Measurements from ENCODE around the gene ARIH1.
A peak's percentile ranks its signal among the peaks of the same experiment; 100 is the strongest.

Gene ARIH1

GRCh38 chr15:72540606-72541237 lies 66.6 kb downstream of the ARIH1 start:
- DNase-seq (ENCODE audit: low read depth) = no peak

GRCh38 chr15:72541674-72542073 lies 67.5 kb downstream of the ARIH1 start:
- no peak for DNase-seq (ENCODE audit: low read depth)

- DNase-seq (ENCODE audit: low read depth) = no peak
Measured at GRCh38 chr15:72545156-72545555, 71.0 kb downstream of the ARIH1 start.

GRCh38 chr15:72554471-72555425 lies 80.6 kb downstream of the ARIH1 start:
- DNase-seq (ENCODE audit: low read depth) = no peak

- no peak for DNase-seq (ENCODE audit: low read depth)
Measured at GRCh38 chr15:72559781-72560180, 85.7 kb downstream of the ARIH1 start.

DNA sequence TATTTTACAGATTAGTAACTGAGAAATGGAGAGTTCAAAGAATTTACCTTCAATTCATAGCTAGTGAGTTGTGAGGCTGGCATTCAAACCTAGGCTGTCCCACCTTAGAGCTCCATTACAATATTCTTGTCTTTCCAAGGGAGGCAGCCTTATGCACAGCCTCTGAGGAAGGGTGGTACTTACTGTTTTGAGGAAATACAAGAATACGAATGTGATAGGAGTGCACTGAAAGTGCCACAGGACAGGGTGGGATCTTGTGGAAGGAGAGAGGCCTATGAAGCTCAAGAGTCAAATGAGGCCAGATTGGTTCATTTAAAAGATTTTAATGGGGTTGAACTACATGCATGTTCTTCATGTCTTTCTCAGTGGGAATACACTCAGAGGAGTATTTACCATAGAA lies 86.3 kb downstream of the ARIH1 start:
- no peak for DNase-seq (ENCODE audit: low read depth)

- DNase-seq (ENCODE audit: low read depth) = no peak
Measured at GRCh38 chr15:72562386-72562785, 88.3 kb downstream of the ARIH1 start.

DNA sequence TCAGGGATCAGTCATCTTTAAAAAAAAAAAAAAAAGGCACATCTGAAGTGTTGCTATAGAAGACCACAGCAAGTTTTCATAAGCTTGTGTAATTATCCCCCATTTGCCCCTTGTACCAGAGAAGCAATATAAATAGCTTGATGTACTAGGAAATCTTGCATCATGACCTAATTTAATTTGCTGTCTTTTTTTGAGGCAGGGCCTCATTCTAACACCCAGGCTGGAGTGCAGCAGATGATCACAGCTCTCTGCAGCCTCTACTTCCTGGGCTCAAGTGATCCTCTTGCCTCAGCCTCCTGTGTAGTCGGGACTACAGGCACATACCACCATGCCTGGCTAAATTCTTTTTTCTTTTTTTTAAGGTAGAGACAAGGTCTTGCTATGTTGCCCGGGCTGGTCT lies 88.7 kb downstream of the ARIH1 start:
- no peak for DNase-seq (ENCODE audit: low read depth)

DNA sequence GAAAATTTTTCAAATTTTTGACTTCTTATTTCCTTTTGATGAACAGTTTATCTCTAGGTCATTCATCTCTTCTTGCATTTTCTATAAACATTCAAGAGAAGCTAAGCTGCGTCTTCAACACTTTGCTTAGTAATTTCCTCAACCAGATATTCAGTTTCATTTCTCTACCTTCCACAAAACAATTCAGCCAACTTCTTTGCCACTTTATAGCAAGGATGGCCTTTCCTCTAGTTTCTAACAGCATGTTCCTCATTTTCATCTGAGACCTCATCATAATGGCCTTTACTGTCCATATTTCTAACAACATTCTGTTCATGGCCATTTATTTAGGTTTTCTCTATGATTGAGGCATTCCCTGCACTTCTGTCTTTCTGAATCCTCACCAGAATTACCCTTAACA lies 90.0 kb downstream of the ARIH1 start:
- no peak for DNase-seq (ENCODE audit: low read depth)

GRCh38 chr15:72566973-72567372 lies 92.8 kb downstream of the ARIH1 start:
- DNase-seq (ENCODE audit: low read depth) = no peak

GRCh38 chr15:72570059-72570458 lies 95.9 kb downstream of the ARIH1 start:
- no peak for DNase-seq (ENCODE audit: low read depth)

DNA sequence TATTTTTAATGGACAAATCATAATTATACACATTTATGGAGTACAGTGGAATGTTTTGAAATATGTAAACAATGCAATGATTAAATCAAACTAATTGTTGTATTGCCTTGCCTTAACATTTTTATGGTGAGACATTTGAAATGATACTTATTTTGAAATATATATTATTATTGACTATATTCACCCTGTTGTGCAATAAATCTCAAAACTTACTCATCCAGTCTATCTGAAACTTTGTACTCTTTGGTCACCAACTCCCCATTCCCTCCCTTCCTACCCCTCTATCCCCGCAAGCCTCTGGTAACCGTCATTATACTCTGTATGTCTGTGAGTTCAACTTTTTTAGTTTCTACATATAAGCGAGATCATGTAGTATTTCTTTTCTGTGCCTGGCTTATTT lies 105.7 kb downstream of the ARIH1 start:
- no peak for DNase-seq (ENCODE audit: low read depth)

DNA sequence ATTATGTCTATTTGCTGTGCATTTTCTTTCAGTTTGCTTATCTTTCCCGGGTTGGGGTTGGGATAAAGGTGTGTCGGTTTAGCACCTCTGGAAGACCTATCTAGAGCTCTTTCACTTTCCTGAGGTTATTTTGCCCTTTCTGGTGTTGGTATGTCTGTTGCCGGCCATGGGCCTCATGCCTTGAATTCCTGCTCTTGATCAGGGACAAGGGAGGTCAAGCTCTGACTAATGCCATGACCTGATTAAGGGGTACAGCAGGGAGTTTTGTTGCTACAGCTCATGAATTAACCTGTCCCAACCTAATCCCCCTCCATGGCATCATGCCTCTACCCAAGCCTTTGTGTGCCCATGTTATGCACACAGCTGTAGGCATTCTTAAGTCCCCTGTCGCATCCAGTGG lies 109.9 kb downstream of the ARIH1 start:
- no peak for DNase-seq (ENCODE audit: low read depth)

GRCh38 chr15:72585025-72585424 lies 110.9 kb downstream of the ARIH1 start:
- no peak for DNase-seq (ENCODE audit: low read depth)

- DNase-seq (ENCODE audit: low read depth) = peak; percentile 17
Measured at GRCh38 chr15:72585476-72586058, 111.4 kb downstream of the ARIH1 start.

DNA sequence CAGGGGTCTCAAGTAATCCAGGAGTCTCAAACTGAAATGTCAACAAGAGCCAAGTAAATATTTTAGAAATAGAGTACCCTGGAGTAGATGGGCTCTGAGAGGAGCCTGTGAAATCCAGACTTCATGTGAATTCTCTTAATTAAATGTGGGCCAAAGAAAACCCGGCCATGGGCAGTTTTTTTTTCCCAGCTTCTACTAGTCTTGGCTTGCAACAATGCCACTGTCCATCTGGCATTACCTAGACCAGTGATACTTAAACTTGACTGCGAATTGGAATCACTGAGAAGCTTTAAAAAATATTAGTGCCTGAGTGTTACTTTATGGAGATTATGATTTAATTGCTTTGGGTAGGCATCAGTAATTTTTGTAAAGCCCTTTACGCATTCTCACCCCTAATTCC lies 114.0 kb downstream of the ARIH1 start:
- DNase-seq (ENCODE audit: low read depth) = no peak

DNA sequence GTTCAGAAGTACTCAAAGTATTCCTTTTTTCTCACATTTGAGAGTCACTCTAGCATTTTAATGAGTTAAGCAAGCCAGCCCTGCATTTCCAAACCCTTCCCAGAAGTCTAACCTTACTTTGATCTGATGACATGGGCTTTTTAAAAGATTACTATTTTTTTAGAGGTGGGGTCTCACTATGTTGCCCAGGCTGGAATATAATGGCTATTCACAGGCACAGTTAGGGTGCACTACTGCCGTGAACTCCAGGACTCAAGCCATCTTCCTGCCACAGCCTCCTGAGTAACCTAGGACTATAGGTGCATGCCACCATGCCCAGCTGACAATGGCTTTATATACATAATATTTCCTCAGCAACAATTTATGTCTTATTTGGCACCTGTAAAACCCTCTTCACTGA lies 116.3 kb downstream of the ARIH1 start:
- DNase-seq (ENCODE audit: low read depth) = no peak

GRCh38 chr15:72591361-72591760 lies 117.2 kb downstream of the ARIH1 start:
- no peak for DNase-seq (ENCODE audit: low read depth)

GRCh38 chr15:72592097-72592496 lies 118.0 kb downstream of the ARIH1 start:
- no peak for DNase-seq (ENCODE audit: low read depth)

GRCh38 chr15:72592676-72593075 lies 118.5 kb downstream of the ARIH1 start:
- no peak for DNase-seq (ENCODE audit: low read depth)

DNA sequence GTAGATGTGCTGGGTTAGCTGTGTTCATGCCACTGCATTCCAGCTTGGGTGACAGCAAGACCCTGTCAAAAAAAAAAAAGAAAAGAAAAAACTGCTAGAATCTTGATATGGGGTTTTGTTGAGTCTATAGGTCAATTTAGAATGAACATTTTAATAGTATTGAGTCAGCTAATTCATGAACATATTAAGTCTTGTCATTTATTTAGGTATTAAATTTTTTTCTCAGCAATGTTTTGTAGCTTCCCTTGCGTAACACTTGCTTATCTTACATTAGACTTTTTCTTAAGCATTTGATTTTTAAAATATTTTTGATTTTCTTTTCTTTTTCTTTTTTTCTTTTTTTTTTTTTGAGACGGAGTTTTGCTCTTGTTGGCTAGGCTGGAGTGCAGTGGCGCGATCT lies 119.7 kb downstream of the ARIH1 start:
- no peak for DNase-seq (ENCODE audit: low read depth)

GRCh38 chr15:72599855-72600464 lies 125.8 kb downstream of the ARIH1 start:
- DNase-seq (ENCODE audit: low read depth) = peak; percentile 50

DNA sequence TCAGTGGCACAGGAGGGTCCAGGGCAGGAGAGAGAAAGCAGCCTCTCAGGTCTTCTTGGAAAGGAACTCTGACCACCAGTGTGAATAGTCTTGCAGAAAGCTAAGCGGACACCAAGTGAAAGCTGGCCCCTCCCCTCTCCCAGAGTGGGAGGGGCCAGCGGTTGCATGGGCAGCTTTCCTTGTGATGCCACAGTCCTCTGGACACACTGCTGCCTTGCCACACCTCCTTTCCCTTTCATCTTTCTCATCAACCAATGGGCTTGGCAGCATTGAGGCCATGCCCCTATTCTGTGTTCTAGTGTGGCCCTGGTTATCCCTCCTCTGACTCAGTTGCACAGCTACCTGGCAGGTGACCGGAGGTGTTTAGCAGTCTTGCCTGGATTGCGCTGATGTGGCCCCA lies 130.7 kb downstream of the ARIH1 start:
- no peak for DNase-seq (ENCODE audit: low read depth)
